GM21381 (cell line): ENCODE results near the gene ARL2BP.
A peak's percentile ranks its signal among the peaks of the same experiment; 100 is the strongest.
"Not testable (repeated sequence)": the region's sequence is repeated elsewhere in the genome, so short reads cannot be mapped to it uniquely, and the experiment has no call there.

ENCODE experiments used
- ATAC-seq: cut with Tn5 transposase; IDR thresholded peaks from one replicate; pipeline ENCODE4 v1.9.1; 2021; ENCODE audit warnings: mild to moderate bottlenecking, moderate library complexity; ENCODE audit not compliant: unreplicated experiment

ARL2BP gene

DNA sequence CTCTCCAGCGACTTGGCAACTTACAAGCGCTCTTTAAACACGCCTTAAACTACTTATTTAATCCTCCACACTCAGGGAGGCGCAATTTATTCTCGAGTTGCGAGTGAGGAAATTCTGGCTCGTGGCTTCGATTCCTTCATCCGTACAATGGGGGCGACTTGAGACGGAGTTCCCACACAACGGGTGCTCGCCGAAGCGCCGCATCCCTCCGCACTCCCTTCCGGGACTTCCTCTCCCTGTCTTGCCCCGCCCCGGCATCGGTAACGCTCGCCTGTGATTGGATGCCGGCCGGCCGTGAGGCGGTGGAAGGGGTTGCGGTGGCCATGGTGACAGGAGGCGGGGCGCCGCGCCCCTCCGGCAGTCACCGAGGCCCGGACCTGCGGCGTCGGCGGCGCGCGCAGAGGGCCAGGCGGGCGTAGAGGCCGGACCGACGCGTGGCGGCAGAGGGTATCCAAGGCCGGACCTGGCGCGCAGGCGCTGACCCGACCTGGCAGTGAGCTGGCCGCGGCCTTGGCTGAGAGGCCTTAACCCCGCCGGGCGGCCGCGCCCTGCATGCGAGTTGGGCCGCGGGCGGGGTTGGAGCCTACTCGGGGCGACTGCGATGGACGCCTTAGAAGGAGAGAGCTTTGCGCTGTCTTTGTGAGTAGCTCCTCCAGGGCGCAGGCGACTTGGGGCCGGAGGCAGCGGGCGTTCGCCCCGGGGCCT lies at the start of gene ARL2BP:
Gene ARL2BP, plus strand, starts transcription at position 493 of the 705 bp plus-strand sequence. Its CDS starts 109 bp downstream, at position 602.
- peak; percentile 94 for ATAC-seq

GRCh38 chr16:57196286-57196685 lies 48.8 kb upstream of the ARL2BP start:
- no peak for ATAC-seq

GRCh38 chr16:57196753-57197152 lies 48.3 kb upstream of the ARL2BP start:
- no peak for ATAC-seq

GRCh38 chr16:57200321-57200720 lies 44.7 kb upstream of the ARL2BP start:
- ATAC-seq = not testable (repeated sequence)

DNA sequence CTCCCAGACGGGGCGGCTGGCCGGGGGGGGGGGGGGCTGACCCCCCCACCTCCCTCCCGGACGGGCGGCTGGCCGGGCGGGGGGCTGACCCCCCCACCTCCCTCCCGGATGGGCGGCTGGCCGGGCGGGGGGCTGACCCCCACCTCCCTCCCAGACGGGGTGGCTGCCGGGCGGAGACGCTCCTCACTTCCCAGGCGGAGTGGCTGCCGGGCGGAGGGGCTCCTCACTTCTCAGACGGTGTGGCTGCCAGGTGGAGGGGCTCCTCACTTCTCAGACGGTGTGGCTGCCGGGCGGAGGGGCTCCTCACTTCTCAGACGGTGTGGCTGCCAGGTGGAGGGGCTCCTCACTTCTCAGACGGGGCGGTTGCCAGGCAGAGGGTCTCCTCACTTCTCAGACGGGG lies 44.1 kb upstream of the ARL2BP start:
- not testable (repeated sequence) for ATAC-seq

- ATAC-seq = no peak
Observed at GRCh38 chr16:57202095-57202886, 42.8 kb upstream of the ARL2BP start.

DNA sequence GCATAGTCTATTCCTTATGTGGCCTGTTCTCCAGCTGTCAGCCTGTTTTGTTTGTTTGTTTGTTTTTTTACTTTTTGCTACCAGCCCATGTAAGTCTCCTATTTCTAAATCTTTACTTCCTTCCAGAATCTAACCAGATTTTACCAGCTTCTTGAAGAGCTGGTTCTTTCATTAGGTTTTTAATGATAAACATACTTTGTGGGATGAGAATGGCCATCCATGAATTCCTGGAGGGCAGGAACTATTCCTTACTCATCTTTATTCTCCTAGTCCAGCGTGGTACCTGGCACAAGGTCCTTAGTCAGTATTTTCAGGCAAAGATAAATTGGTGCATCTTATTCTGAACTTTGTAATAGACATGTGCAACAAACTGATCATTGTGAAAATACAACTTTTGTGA lies 41.6 kb upstream of the ARL2BP start:
- ATAC-seq = no peak

DNA sequence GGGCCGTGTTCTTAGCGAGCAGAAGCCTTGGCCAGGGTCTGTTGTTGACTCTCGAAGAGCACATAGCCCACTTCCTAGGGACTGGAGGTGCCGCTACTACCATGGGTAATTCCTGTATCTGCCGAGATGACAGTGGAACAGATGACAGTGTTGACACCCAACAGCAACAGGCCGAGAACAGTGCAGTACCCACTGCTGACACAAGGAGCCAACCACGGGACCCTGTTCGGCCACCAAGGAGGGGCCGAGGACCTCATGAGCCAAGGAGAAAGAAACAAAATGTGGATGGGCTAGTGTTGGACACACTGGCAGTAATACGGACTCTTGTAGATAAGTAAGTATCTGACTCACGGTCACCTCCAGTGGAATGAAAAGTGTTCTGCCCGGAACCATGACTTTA lies 40.4 kb upstream of the ARL2BP start:
- no peak for ATAC-seq

GRCh38 chr16:57208926-57209325 lies 36.1 kb upstream of the ARL2BP start:
- no peak for ATAC-seq

DNA sequence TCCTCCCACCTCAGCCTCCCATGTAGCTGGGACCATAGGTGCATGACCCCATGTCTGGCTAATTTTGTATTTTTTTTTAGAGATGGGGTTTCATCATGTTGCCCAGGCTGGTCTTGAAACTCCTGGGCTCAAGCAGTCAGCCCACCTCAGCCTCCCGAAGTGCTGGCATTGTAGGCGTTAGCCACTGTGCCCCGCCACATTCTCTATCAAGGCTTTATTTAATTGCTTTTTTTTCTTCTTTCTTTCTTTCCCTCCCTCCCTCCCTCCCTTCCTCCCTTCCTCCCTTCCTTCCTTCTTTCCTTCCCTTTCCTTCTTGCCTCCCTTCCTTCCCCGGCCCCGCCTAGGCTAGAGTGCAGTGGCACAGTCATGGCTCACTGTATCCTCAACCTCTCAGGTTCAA lies 35.3 kb upstream of the ARL2BP start:
- no peak for ATAC-seq

GRCh38 chr16:57213462-57213861 lies 31.6 kb upstream of the ARL2BP start:
- no peak for ATAC-seq

DNA sequence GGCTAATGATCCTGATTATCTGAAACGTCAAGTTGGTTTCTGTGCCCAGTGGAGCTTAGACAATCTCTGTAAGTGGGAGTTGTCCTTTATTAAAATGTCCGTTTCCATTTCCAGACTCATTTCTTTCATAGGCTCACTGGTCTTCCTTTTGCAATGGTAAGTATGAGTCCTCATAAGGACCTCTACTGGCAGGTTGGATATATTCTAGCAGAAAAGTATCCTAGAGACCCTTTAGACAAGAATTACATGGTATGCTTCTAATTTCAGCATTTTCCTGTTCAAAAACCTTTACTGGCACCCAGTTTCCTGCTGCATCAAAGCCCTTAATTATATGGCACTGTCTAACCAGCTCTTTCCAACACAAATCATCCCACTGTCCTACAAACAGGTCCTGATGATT lies 28.1 kb upstream of the ARL2BP start:
- no peak for ATAC-seq

- no peak for ATAC-seq
Observed at GRCh38 chr16:57223057-57223456, 22.0 kb upstream of the ARL2BP start.

DNA sequence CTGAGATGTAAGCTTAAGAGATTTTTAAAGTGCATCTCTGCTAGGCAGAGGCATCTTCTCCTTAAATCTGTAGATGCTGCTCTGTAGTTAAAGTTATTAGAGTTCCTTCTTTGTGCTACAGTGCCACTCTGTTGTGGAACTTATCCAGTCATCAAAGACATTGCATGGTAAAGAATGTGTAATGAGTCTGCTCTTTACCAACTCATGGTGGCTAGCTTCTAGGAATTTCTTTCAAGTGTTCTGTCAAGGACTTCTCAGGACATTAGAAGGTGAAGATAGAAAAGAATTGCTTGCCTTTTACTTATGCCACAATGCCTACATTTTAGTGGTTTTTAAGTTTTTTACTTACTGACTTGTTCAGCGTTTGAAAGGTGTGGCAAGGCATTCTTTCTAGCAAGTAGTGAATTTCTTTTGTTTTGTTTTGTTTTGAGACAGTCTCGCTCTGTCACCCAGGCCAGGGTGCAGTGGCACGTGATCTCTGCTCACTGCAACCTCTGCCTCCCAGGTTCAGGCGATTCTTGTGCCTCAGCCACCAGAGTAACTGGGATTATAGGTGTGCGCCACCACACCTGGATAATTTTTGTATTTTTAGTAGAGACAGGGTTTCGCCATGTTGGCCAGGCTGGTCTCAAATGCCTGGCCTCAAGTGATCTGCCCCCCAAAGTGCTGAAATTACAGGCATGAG lies 20.3 kb upstream of the ARL2BP start:
- ATAC-seq = no peak

DNA sequence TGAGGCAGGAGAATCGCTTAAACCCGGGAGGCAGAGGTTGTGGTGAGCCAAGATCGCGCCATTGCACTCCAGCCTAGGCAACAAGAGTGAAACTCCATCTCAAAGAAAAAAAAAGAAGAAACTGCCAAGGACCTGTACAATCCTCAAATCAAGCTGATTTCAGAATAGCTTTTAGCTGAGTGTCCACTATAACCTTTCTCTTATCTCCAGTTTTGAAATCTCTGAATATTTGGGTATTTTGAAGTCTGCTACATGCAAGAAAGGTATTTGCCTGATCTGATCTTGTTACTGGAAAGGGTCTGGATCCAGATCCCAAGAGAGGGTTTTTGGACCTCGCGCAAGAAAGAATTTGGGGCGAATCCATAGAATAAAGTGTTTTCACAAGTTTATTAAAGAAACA lies 19.1 kb upstream of the ARL2BP start:
- ATAC-seq = no peak

DNA sequence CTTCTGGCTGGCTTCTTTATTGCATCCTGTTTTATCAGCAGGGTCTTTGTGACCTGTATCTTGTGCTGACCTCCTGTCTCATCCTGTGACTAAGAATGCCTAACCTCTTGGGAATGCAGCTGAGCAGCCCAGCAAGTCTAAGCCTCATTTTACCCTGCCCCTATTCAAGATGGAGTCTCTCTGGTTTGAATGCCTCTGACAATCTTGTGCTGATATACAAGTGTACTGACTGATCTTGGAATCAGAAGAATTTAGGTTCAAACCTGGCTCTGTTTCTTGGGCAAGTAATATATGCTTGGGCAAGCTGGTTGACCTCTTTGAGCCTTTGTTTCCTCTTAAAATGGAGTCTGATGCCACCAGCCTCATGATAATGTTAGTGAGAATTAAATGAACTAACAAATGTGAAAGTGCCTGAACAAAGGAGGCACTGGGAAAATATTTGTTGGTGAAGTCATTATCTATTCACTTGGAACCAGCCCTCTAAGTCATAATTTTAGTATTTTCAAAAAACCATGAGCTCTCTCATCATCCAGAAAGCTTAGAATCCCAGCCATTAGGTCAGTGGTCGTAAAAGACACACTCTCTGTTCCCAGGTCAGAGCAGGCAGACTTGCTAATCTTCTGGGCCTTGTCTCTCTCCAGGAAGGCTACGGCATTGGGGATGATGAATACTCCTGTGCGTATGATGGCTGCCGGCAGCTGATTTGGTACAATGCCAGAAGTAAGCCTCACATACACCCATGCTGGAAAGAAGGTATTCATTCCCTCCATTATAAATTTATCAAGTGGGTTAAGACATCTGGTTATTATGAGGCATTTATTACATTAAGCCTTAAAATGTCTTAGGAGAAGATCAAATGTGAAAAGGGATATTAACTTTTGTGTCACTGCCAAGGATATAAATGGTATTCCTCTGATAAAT lies 18.1 kb upstream of the ARL2BP start:
- no peak for ATAC-seq

DNA sequence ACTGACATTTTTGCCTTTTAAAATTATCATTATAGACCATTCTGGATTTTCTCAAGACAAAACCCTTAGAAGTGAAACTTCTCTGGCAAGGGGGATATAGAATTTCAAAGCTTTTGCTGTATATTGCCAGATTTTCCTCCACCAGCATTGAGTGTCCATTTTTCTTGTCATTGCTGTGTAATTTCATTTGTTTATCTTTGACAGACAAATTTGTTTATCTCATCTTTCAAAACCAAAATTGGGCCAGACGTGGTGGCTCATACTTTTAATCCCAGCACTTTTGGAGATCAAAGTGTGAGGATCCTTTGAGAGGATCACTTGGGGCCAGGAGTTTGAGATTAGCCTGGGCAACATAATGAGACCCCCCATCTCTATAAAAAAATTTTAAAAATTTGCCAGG lies 16.0 kb upstream of the ARL2BP start:
- no peak for ATAC-seq

DNA sequence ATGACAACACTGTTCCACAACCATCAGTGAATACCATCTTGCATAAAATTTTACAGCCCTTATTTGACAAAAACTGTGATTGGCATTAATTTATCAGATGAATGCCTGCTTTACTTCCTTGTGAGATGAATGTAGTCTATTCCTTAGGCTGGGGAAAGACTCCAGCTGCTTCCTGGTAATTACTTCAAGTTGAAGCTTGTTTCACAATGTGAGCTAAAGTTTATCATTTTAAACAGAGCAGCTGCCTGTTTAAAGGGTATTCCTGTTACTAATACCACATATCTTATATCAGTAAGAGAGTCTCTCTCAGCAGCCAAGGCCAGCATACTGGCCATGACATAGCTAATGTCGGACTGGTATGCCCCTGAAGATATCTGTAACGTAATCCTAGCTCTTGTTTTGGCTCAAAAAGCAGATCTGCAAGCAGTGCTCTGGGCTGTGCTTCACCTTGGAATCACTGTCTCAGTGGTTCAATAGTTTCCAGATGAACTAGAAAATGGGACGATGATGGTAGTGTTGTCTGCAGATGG lies 13.2 kb upstream of the ARL2BP start:
- no peak for ATAC-seq

GRCh38 chr16:57233944-57234706 lies 10.9 kb upstream of the ARL2BP start:
- ATAC-seq = no peak

GRCh38 chr16:57234707-57235092 lies 10.4 kb upstream of the ARL2BP start:
- no peak for ATAC-seq
